ENCODE data around the gene SPN.
"Not testable (repeated sequence)": the region's sequence is repeated elsewhere in the genome, so short reads cannot be mapped to it uniquely, and the experiment has no call there.

The SPN gene

GRCh38 chr16:29649588-29650494, 13.2 kb upstream of the SPN start:
- DNase-seq = no peak

DNA sequence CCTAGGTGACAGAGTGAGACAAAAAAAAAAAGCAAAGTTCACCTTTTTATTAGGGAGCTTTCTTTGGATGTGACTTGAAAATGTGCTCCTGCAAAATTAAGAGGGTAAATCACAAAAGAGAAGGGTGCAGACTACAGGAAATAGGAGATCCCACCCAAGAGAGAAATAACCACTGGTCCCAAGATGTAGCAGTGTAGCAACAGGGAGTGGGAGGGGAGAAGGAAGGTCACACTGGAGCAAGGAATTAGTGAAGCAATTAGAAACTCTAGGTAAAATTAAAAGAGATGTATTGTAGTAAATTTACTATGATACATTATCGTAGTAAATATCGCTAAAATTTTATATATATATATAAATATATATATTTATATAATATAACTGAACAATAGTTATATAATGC, 12.3 kb upstream of the SPN start:
- no peak for DNase-seq

DNA sequence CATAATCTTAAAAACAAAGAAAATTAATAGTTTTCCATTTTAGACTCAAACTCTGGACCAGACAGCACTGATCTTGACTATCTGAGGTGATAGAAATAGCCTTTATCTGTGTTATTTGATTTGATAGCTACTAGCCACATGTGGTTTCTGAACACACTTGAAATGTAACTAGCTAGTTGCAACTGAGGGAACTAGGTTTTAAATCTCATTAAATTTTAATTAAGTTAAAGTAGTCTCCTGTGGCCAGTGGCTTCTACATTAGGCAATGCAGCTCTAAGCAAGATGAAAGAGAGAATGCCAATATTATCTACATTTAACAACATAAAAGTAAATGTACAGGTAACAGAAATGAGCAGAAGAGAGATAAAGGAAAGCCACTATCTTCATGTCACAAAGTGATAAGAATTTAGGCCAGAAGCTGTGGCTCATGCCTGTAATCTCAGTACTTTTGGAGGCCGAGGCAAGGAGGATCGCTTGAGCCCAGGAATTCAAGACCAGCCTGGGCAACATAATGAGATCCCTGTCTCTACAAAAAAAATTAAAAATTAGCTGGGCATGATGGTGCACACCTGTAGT, 11.2 kb upstream of the SPN start:
- no peak for DNase-seq

DNA sequence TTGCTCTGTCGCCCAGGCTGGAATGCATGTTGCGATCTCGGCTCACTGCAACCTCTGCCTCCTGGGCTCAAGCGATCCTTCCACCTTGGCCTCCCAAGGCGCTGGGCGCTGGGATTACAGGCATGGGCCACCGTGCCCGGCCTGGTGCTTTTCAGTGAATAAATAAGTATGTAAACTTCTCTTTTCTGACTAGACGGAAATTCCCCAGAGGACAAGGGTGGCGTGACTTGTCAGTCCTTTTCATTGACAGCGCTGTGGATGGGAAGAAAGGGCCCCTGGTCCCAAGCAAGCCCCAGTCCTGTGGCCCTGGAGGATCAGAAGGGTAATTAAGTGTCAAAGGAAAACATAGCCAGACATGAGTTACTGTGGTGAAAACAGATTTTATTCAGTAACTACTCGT, 9.6 kb upstream of the SPN start:
- DNase-seq = no peak

DNA sequence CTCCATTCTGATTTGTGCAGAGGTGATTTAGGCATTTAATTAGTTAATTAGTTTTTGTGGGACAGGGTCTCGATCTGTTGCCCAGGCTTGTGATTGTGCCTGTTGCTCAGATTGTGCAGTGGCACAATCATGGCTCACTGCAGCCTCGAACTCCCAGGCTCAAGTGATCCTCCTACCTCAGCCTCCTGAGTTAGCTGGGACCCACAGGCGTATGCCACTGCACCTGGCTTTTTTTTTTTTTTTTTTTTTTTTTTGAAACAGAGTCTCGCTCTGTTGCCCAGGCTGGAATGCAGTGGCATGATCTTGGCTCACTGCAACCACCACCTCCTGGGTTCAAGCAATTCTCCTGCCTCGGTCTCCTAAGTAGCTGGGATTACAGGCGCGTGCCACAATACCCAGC, 9.2 kb upstream of the SPN start:
- not testable (repeated sequence) for DNase-seq

- DNase-seq = no peak
Observed at GRCh38 chr16:29656688-29657523, 6.1 kb upstream of the SPN start.

DNA sequence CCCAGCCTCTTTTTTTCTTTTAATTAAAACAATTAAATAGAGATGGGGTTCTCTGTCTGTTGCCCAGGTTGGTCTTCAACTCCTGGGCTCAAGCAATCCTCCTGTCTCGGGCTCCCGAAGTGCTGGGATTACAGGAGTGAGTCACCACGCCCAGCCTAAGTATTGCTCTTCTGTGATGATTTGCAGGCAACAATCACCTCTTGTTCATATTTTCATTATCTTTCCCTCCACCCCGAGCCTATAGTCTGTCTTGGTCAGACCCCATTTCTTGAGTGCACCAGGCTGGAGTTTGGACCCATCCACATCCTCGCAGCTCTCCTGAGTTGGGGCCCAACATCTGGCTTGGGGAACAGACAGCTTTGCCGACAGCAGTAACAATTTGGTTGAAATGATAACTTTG, 4.3 kb upstream of the SPN start:
- no peak for DNase-seq

GRCh38 chr16:29662000-29662728, 883 bp upstream of the SPN start:
- no peak for DNase-seq

DNA sequence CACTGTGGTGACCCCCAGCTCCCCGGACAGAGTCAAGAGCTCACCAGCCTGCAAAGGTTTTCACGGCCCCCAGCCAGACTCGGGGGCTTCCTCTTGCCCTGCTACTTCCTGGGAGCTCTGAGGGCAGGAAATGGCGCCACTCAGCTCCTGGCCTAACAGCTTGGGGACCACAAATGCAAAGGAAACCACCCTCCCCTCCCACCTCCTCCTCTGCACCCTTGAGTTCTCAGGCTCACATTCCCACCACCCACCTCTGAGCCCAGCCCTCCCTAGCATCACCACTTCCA, 375 bp upstream of the SPN start:
- DNase-seq = peak in 1 of 2 experiments; percentile 10

GRCh38 chr16:29663807-29664090, 702 bp downstream of the SPN start:
- no peak for DNase-seq

- DNase-seq = peak in 1 of 2 experiments; percentile 32
Observed at GRCh38 chr16:29664091-29664921, 1.3 kb downstream of the SPN start.

DNA sequence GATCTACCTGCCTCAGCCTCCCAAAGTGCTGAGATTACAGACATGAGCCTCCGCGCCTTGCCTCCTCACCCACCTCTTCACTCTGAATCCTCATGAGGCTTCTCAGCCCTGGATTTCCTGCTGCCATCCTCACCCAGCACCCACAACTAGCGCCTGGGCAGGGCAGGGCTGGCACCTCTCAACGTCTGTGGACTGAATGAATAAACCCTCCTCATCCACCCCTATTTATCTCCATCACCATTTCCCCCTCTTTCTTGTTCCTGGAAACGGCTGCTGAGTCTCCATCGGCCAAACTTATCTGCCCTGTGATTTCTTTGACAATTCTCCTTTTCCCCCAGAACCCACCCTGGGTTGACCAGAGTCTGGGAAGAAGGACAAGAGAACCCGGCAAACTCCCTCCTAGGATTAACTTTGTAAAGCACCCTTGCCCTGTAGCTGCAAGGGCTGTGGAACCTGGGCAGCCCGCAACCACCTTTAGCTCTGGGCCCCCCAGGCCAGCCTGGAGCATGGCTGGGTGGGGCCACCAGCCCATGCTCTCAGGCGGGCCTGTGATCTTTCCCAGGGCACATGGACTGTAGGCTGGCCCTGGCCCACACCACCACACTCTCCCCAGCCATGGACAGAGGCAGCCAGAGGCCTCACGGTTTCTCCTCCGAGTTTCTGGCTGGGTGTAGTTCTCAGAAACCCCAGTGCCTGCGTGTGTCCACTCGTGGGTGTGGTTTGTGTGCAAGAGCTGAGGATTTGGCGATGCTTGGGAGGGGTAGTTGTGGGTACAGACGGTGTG, 2.4 kb downstream of the SPN start:
- DNase-seq = peak in 1 of 2 experiments; percentile 11

DNA sequence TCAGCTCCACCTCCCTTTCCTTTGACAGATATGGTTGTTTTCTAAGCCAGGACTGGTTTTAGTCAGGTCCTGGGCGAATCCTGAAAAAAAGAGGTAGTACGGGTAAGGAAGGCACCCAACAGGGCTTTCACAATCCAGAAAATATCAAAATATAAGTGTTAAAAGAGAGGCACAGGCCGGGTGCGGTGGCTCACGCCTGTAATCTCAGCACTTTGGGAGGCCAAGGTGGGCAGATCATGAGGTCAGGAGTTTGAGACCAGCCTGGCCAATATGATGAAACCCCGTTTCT, 4.2 kb downstream of the SPN start:
- DNase-seq = not testable (repeated sequence)

DNA sequence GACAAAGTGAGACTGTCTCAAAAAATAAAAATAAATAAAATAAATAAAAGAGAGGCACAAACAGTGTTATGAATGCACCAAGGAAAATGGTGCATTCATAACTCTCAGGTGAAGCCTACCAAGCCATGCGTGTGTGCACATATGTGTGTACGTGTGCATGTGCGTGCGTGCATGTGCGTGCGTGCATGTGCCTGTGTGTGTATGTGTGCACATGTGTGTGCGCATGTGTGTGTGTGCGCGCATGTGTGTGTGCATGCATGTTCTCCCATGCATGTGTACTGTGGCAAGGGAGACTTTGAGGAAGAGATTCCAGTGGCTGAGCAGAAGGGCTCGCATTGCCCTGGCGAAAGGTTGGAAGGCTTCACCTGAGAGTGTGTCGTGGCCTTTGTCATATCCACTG, 4.7 kb downstream of the SPN start:
- no peak for DNase-seq

GRCh38 chr16:29668267-29668666, 5.2 kb downstream of the SPN start:
- no peak for DNase-seq

DNA sequence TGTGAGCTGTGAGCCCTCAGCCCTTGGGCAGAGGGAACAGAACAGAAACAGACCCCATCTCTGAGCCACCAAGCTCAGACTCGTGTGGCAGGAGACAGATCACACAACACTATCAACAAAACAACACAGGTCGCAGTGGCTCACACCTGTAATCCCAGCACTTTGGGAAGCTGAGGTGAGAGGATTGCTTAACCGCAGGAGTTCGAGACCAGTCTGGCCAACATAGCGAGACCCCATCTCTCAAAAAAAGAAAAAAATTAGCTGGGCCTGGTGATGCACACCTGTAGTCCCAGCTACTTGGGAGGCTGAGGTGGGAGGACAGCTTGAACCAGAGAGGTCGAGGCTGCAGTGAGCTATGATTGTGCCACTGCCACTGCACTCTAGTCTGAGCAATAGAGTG, 10.5 kb downstream of the SPN start:
- no peak for DNase-seq

DNA sequence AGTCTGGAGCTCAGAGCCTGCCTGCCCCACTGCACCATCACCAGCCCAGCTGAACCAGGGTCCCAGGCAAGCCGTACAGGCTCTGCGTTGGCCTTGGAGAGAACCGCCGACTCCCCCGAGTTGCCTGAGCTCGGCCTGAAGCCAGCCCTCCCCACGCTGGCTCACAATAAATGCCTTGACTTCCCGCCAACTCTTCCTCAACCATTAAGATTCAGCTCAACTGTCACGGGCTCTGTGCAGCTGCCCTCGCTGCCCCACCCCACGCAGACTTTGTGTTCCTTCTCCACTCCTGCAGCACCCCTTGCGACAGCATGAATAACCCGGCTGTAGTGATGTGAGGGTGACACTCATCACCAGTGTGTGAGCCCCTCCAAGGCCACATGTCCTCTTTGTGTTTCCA, 11.1 kb downstream of the SPN start:
- DNase-seq = no peak

- no peak for DNase-seq
Observed at GRCh38 chr16:29675811-29676643, 13.0 kb downstream of the SPN start.

GRCh38 chr16:29676989-29677785, 14.1 kb downstream of the SPN start:
- DNase-seq = no peak

DNA sequence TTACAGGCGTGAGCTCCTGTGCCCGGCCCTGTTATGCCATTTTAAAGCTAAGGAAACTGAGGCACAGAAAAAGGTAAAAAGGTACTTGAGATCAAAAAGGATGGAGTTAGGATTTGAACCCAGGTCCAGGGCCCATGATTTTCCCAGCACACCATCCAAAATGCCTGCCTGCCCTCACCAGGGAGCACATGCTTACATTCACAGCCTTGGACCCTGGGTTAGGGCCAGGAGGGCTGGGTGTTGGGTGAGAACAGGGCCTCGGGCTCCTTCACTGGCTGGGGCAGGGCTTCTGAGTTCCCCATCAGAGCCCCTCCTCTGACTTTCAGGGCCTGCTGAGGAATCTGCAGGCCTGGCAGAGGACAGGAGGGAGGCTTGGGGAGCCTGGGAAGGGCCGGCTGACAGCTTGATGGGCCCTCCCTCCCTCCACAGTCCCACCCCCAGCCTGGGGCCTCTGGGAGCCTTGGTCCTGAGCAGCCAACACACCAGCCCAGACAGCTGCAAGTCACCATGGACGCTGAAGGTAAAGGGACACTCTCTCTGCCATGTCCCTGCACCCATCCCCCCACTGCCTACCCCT, 15.7 kb downstream of the SPN start, which contains the start of gene QPRT:
QPRT (plus strand) TSS at position 490 of the 577 bp plus-strand sequence; CDS start at position 508, 18 bp downstream.
- DNase-seq = no peak

Data from activated CD4-positive, alpha-beta T cell treated with anti-CD3 and anti-CD28 coated beads, Interleukin-2, amount 50 U/mL, for 4 hours (primary cell).